ENCODE data around the gene FTO.
"Not testable (repeated sequence)": the region's sequence is repeated elsewhere in the genome, so short reads cannot be mapped to it uniquely, and the experiment has no call there.

FTO gene

DNA sequence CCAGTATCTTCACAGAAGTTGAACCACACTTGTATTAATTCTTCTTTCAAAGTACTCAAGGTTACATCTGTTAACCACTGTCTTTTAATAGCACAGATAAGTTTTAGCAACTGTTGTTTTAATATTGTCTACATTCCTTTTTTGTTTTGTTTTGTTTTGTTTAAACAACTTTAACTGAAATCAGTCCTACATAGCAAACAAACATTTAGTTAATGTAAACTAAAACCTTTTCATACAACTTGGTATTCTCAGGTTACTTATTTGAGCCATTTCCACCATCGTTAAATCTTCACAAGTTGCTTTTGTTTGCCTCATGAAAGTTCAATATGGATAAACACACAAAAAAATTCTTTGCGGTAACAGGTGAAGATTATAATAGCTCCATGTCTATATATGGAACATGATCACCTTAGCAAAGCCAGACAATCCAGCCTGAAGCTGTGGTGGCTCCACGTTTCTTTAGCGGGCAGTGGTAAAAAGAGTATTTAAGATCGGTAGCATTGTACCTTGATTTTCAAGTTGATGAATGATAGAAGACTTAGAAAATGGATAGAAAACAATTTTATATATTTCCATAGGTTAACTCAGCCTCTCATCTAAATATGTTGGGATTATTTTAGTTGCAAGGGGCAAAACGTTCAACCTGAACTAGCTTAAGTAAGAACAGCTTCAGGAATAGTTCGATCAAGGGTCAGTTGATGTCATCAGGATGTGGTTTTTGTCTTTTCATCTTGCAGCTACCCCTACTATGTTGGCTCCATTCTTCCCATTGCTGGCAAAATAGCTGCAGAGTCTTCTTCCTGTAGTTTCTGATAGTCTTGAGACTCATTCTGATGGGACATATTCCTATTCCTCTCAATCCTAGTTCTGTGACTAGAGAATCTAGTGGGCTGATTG lies 182.8 kb downstream of the FTO start:
- Histone ChIP-seq H3K27ac (ENCODE audit: low read depth, low read length) (no peak overlapping the region), H3K9me3 (ENCODE audit: insufficient read depth, low read length) (no peaks in the 10 kb centered on the region), H3F3A (ENCODE audit: insufficient read depth) (no peaks in the 10 kb centered on the region)

DNA sequence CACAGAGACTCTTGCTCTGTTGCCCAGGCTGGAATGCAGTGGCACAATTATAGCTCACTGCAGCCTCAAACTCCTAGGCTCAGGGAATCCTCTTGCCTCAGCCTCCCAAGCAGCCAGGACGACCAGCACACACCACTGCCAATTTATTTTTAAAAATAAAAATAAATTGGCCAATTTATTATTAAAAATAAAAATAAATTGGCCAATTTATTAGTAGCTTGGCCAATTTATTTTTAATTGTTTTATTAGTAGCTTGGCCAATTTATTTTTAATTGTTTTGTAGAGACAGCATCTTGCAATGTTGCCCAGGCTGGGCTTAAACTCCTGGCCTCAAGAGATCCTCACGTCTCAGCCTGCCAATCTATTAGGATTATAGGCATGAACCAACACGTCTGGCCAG lies 184.3 kb downstream of the FTO start:
- H3K4me3 ChIP-seq (ENCODE audit: insufficient read depth, low read length, poor library complexity, severe bottlenecking), result no peak overlapping the region
- no peaks in the 10 kb centered on the region for H3K79me2 ChIP-seq (ENCODE audit: insufficient read depth, low read length)
- H3K4me2 ChIP-seq (ENCODE audit: low read depth, low read length, poor library complexity, severe bottlenecking), result no peak overlapping the region
- no peaks in the 10 kb centered on the region for H4K20me1 ChIP-seq (ENCODE audit: low read depth, low read length)
- TF ChIP-seq, protein P1, sequence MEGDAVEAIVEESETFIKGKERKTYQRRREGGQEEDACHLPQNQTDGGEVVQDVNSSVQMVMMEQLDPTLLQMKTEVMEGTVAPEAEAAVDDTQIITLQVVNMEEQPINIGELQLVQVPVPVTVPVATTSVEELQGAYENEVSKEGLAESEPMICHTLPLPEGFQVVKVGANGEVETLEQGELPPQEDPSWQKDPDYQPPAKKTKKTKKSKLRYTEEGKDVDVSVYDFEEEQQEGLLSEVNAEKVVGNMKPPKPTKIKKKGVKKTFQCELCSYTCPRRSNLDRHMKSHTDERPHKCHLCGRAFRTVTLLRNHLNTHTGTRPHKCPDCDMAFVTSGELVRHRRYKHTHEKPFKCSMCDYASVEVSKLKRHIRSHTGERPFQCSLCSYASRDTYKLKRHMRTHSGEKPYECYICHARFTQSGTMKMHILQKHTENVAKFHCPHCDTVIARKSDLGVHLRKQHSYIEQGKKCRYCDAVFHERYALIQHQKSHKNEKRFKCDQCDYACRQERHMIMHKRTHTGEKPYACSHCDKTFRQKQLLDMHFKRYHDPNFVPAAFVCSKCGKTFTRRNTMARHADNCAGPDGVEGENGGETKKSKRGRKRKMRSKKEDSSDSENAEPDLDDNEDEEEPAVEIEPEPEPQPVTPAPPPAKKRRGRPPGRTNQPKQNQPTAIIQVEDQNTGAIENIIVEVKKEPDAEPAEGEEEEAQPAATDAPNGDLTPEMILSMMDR (IDR thresholded peaks at IDR 0.05; ENCODE audit: insufficient read depth, low read length, poor library complexity, severe bottlenecking), result no peak
- TF ChIP-seq EZH2phosphoT487 (conservative IDR thresholded peaks at IDR 0.05; ENCODE audit: low read length), result no peak
- no peak overlapping the region for H3K9ac ChIP-seq (ENCODE audit: low read length)
- H3K9me2 ChIP-seq (replicated peaks; ENCODE audit: insufficient read depth, low read length), result no peaks in the 10 kb centered on the region
- H3K9me3 ChIP-seq (ENCODE audit: insufficient read depth, low read length), result no peaks in the 10 kb centered on the region
- no peaks in the 10 kb centered on the region for H3F3A ChIP-seq (ENCODE audit: insufficient read depth)
- no peak overlapping the region for H2AFZ ChIP-seq (ENCODE audit: low read depth, low read length, severe bottlenecking)
- H3K27ac ChIP-seq (ENCODE audit: low read depth, low read length), result no peak overlapping the region
- no peaks in the 10 kb centered on the region for H3K36me3 ChIP-seq (ENCODE audit: low read length)
- no peaks in the 10 kb centered on the region for H3K27me3 ChIP-seq (ENCODE audit: low read length)

More for the DNA sequence above, 182.8 kb downstream of the FTO start:
- Histone ChIP-seq H2AFZ (ENCODE audit: low read depth, low read length, severe bottlenecking) (no peak overlapping the region), H3K36me3 (ENCODE audit: low read length) (no peaks in the 10 kb centered on the region), H3K79me2 (ENCODE audit: insufficient read depth, low read length) (no peaks in the 10 kb centered on the region), H3K4me3 (ENCODE audit: insufficient read depth, low read length, poor library complexity, severe bottlenecking) (no peak overlapping the region), H3K9me2 (replicated peaks; ENCODE audit: insufficient read depth, low read length) (no peaks in the 10 kb centered on the region), H3K4me2 (ENCODE audit: low read depth, low read length, poor library complexity, severe bottlenecking) (no peak overlapping the region), H3K9ac (ENCODE audit: low read length) (no peak overlapping the region), H3K27me3 (ENCODE audit: low read length) (no peaks in the 10 kb centered on the region), H4K20me1 (ENCODE audit: low read depth, low read length) (no peaks in the 10 kb centered on the region)
- TF ChIP-seq, protein P1 (IDR thresholded peaks at IDR 0.05; ENCODE audit: insufficient read depth, low read length, poor library complexity, severe bottlenecking), result no peak
- no peak for TF ChIP-seq EZH2phosphoT487 (conservative IDR thresholded peaks at IDR 0.05; ENCODE audit: low read length)

DNA sequence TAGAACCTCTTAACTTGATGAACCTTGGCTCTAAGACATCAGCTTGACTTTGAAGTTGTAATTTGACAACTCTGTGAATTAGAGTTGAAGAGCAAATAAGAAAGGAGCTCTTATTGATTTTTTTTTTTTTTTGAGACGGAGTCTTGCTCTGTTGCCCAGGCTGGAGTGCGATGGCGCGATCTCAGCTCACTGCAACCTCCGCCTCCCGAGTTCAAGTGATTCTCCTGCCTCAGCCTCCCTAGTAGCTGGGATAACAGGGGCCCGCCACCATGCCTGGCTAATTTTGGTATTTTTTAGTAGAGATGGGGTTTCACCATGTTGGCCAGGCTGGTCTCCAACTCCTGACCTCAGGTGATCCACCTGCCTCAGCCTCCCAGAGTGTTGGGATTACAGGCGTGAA lies 186.9 kb downstream of the FTO start:
- not testable (repeated sequence) for H2AFZ ChIP-seq (ENCODE audit: low read depth, low read length, severe bottlenecking); H4K20me1 ChIP-seq (ENCODE audit: low read depth, low read length); H3K4me3 ChIP-seq (ENCODE audit: insufficient read depth, low read length, poor library complexity, severe bottlenecking); H3K9me2 ChIP-seq (replicated peaks; ENCODE audit: insufficient read depth, low read length); H3K27ac ChIP-seq (ENCODE audit: low read depth, low read length); H3K9ac ChIP-seq (ENCODE audit: low read length); H3K79me2 ChIP-seq (ENCODE audit: insufficient read depth, low read length); H3F3A ChIP-seq (ENCODE audit: insufficient read depth); H3K9me3 ChIP-seq (ENCODE audit: insufficient read depth, low read length); H3K36me3 ChIP-seq (ENCODE audit: low read length); H3K4me2 ChIP-seq (ENCODE audit: low read depth, low read length, poor library complexity, severe bottlenecking); H3K27me3 ChIP-seq (ENCODE audit: low read length)

DNA sequence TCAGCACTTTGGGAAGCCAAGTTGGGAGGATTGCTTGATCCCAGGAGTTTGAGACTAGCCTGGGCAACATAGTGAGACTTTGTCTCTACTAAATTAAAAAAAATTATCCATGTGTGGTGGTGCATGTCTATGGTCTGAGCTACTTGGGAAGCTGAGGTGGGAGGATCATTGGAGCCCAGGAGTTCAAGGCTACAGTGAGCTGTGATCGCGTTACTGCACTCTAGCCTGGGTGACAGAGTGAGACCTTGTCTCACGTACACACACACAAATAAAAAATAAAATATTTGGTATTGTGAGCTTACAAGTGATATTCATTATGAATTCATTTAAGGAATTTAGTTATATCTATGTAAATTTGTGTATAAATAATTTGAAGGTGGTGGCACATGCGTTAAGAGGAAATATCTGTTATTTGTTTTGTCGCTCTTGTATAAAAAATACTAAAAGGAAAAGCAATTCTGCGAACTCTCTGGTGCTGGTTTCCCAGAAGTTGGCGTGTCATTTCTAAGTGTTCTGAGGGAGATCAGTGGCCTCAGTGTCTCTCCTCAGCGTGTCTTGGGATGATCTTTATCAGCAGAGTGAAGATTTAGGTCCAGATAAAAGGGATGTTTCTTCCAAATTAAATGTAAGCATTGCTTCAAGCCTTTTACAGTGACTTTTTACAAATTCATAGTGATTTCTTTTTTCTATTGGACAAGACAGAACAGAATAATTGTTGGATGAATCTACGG lies 187.6 kb downstream of the FTO start:
- Histone ChIP-seq H3K27me3 (ENCODE audit: low read length) (no peaks in the 10 kb centered on the region), H3K79me2 (ENCODE audit: insufficient read depth, low read length) (no peaks in the 10 kb centered on the region), H3K9me3 (ENCODE audit: insufficient read depth, low read length) (no peaks in the 10 kb centered on the region), H3K9me2 (replicated peaks; ENCODE audit: insufficient read depth, low read length) (no peaks in the 10 kb centered on the region), H3F3A (ENCODE audit: insufficient read depth) (no peaks in the 10 kb centered on the region), H3K4me2 (ENCODE audit: low read depth, low read length, poor library complexity, severe bottlenecking) (no peak overlapping the region), H2AFZ (ENCODE audit: low read depth, low read length, severe bottlenecking) (no peak overlapping the region), H4K20me1 (ENCODE audit: low read depth, low read length) (no peaks in the 10 kb centered on the region), H3K4me3 (ENCODE audit: insufficient read depth, low read length, poor library complexity, severe bottlenecking) (no peak overlapping the region), H3K9ac (ENCODE audit: low read length) (no peak overlapping the region), H3K27ac (ENCODE audit: low read depth, low read length) (no peak overlapping the region), H3K36me3 (ENCODE audit: low read length) (no peaks in the 10 kb centered on the region)
- TF ChIP-seq, protein P1 (IDR thresholded peaks at IDR 0.05; ENCODE audit: insufficient read depth, low read length, poor library complexity, severe bottlenecking), result no peak
- TF ChIP-seq EZH2phosphoT487 (conservative IDR thresholded peaks at IDR 0.05; ENCODE audit: low read length), result no peak
